Activated CD4-positive, CD25-positive, alpha-beta regulatory T cell treated with anti-CD3 and anti-CD28 coated beads, Interleukin-2, amount 50 U/mL, for 16 hours (primary cell): ENCODE results near the gene RGS10.
"Not testable (repeated sequence)": the region's sequence is repeated elsewhere in the genome, so short reads cannot be mapped to it uniquely, and the experiment has no call there.

Source experiments
- DNase-seq: peaks from one replicate; pipeline ENCODE4 v3.0.0-alpha.2; 2020; ENCODE audit warnings: low read depth, low spot score

The RGS10 gene

DNA sequence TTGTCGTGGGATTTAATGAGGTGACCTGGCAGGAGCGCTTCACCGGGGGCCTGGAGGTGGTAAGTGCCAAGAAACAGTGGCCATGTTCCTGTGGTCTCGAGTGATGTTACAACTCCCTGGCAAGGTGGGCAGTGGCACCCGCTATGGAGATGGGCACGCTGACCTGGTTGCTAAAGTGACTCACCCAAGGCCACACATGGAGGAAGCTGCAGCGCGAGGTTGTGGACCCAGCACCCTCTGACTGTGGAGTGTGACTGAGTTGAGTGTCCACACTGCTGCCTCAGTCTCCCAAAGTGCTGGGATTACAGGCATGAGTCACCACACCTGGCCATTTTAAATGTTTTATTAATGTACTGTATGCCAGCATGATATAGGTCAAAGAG lies 73.2 kb downstream of the RGS10 start:
- DNase-seq = no peak

DNA sequence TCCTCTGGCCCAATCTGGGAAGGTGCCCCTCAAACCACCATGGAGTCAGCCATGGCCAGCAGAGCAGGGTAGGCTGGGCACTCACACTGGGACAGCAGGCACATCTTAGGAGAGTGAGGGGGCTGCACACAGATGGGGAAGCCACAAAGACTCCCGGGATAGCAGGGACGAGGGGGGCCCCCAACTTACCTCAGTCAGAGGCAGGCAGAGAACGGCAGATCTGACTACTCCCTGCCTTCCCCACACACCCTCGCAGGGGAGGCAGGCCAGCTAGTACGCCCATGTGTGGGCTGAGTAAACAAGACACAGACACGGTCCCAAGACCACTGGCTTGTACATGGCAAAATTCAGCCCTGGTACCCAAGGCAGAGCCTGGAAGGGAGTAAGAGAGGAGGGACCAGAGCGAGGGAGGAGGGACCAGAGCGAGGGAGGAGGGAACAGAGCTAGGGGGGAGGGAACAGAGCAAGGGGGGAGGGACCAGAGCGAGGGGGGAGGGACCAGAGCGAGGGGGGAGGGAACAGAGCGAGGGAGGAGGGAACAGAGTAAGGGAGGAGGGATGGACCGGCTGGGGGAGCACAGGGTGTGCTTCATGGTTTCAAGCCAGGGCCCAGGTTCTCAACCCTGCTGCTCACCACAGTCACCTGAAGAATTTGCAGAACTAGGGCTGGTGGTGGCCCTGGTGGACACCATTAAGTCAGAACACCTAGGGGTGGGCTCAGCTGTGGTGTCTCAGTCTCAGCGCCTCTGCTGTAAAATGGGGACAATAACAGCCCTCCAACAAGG lies 73.8 kb downstream of the RGS10 start:
- DNase-seq = no peak

DNA sequence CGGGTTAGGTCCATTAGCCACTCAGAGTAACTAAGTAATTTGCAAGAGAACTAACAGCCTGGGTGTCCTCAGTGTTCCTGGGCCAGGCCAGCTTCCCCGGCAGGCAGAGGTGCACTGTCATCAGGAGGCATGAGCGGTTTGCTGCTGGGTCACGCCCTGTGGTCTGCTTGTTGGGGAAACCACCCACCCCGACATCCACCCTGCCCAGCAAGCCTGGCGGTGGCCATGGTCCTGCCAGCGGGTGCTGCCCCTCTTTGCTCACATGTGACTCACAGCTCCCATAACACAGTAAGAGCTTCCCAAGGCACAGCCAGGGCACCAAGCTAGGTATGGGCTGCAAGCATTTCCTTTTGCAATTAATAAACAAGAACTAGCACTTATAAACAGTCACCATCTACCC lies 75.9 kb downstream of the RGS10 start:
- no peak for DNase-seq

DNA sequence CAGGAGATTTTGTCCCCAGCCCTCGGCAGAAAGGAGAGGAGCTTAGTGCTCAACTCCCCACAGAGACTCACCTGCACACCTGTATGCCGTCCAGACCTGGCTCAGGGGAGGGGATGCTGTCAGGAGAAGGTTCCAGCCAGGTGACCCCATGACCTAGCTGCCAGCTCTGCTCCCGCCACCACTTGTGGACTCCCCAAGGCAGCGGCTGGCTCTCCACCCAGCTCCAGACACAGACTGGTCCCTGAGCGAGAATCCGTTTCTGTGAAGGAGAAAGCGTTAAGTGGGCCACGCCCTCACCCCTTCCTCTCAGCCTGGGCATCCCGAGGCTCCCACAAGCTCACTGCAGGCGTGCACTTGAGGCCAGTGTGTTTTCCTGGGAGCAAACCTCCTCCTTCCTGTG lies 76.4 kb downstream of the RGS10 start:
- no peak for DNase-seq

DNA sequence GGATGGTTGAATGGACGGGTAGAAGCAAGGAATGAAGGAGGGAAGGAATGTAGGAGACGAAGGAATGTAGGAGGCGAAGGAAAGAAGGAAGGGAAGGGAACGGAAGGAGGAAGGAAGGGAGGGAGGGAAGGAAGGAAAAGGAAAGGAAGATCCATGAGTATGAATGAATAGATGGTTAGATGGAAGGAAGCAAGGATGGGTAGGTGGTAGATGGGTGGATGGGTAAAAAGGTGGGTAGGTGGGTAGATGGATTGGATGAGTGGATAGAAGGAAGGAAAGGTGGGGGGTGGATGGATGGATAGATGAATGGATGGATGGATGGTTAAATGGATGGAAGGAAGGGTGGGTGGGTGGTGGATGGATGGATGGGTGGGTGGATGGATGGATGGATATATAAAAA lies 77.4 kb downstream of the RGS10 start:
- DNase-seq = no peak

DNA sequence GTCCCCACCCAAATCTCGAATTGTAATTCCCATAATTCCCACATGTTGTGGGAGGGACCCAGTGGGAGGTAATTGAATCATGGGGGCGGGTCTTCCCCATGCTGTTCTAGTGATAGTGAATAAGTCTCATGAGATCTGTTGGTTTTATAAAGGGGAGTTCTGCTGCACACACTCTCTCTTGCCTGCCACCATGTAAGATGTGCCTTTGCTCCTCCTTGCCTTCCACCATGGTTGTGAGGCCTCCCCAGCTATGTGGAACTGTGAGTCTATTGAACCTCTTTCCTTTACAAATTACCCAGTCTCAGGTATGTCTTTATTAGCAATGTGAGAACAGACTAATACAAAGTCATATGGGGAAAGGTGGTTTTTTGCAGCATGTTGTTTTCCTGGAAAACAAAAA lies 79.3 kb downstream of the RGS10 start:
- not testable (repeated sequence) for DNase-seq

DNA sequence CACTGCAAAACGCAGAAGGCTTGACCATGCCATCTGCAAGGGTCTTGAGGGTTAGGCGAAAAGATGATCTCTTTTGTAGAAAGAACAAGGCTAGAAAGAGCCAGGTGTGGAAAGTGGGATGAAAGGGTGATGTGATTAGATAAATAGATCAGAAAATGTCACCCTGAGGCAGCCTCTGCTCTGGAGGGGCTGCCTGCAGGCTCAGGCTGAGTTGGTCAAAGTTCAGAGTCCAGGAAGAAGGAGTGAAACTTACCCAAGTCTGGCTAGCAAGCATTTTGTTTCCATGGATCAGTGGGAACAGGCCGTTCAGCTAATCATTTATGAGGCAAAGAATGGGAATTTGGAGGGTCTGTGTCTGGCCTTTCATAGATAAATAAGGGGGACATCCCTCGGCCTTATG lies 79.7 kb downstream of the RGS10 start:
- DNase-seq = no peak

DNA sequence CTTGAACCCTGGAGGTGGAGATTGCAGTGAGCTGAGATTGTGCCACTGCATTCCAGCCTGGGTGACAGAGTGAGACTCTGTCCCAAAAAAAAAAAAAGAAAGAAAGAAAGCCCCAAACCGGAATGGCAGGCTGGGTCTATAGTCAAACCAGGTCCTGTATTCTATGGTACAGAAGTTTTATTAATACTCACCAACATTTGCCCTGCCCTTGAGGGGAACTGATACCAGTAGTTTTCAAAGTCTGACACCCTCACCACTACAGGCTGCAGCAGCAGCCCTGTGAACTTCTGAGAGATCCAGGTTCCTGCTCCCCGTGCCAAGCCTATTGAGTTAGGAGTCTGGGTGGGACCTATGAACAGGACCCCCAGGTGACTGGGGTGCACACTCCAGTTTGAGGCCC lies 80.6 kb downstream of the RGS10 start:
- DNase-seq = no peak

DNA sequence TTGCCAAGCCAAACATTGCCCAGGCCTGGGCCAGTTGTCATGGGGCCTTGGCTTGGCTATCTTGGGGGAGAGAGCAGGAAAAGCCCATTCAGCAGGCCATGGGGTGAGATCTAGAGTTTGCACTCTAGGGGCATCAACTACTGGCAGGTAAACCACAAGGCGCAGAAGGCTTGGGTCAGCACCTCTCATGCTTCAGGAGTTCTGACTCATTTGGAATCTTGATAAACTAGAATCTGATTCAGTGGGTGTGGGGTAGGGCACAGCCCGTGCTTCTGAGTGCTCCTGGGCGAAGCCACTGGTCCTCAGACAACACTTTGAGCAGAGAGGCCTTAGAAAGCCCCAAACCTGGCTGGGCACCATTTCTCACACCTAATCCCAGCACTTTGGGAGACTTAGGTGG lies 81.1 kb downstream of the RGS10 start:
- no peak for DNase-seq

DNA sequence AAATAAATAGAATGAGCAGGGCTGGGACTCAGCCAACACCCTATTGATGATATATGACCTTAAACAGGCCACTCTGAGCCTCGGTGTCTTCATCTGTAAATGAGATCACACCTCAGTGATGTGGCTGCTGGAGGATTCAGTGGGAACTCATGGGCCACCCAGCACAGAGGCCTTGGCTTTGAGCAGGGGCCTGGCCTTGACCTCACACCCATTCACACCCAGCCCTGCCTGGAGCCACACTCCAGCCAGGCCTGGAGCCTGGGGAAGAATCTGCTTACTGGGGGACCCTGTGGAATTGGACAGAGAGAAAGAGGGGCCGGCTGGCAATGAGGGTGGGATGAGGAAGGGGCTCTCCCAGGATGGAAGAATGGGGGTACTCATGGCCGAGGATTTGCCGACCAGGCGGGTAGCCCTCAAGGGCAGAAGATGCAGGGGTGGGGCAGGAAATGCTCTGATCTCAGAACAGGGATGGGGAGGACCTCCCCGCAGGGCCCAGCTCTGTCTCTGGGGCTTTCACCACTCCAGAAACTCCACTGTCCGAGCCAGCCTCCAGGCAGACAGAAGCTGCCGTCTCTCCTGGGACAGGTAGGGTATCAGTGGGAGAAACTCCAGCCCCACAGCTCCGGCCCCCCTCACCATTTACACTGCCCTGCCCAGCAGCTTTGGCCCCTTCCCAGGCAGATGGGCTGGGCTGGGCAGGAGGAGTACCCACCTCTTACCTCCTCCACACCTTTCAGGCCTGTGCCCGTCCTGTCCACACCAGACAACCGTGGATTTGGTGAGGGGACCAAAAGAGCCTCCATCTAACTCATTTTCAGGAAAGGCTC lies 81.9 kb downstream of the RGS10 start:
- no peak for DNase-seq

DNA sequence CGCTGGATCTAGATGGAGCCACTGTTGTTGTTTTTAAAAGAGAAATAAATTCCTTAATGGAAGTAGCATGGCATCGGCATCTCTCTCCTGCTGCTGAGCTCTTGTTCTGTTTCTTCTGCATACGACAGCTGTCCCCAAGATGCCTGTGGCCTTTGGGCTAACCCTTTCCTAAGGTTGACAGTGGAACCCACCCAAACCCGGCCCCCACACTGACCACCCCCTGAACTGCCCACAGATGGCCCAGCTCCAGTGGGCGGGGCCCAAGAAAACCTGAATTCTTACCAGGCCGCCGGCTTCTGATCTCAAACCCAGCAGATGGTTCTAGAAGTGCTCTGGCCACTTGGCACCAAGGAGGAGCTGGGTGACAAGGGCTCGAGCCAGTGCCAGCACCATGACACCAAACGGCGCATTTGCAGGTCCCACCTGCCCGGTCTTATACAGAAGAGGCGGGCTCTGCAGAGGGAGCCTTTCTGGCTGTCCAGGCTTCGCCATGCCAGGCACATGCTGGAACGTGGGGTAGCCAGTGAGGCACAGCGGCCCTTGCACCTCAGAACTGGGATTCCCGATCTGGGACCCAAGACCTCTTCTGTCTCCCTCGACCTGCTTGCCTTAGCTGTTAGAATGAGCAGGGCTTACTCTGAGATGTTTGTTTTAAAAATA lies 82.7 kb downstream of the RGS10 start:
- DNase-seq = no peak

DNA sequence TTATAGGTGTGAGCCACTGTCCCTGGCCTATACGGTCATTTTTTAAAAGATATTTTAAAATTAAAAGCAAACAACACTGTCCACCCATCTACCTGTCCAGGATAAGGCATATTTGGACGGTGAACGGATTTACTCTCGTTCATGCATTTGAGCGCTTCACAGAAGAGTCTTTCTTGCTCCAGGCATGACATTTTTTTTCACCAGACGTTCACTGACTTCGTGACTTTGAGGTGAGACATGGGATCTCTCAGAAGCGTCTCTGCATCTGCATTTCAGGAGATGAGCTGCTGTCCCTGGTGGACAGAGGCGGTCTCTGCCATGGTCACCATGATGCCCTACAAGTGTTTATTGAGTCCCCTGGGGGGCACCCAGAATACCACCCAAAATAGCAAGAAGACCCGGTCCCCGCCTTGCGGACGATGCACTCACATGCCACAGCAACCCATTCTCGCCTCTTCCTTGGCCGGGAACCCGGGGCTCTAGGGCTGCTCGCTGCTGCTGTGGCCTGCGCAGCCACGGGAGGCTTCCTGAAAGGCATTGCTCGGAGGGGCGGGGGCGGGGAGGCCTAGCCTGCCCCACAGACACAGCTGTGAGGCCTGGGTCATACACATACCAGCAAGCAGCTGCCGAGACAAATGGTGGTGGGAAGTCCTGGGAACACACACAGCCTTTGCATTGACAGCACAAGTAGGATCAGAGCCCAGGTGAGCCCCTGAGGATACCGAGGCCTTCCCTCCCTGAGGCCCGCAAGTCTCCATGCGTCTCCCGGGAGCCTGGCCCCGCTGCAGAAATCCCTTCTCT lies 84.4 kb downstream of the RGS10 start:
- no peak for DNase-seq

DNA sequence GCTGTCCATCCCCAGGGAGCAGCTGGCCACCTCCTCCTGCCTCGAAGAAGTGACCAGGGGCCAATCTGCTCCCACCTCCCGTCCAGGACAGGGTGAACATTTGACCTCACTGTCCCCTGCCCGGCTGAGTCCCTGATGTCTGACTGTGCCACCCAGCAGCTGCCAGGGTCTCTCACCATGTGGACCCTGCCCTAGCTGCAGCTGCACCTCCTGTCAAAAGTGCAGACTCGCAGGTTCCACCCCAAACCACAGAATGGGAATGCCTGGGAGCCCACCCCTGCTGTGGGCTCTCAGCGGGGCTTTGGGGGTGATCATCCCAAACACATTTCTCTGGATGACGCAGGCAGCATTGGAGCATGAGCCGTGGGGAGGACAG lies 86.1 kb downstream of the RGS10 start:
- DNase-seq = no peak

DNA sequence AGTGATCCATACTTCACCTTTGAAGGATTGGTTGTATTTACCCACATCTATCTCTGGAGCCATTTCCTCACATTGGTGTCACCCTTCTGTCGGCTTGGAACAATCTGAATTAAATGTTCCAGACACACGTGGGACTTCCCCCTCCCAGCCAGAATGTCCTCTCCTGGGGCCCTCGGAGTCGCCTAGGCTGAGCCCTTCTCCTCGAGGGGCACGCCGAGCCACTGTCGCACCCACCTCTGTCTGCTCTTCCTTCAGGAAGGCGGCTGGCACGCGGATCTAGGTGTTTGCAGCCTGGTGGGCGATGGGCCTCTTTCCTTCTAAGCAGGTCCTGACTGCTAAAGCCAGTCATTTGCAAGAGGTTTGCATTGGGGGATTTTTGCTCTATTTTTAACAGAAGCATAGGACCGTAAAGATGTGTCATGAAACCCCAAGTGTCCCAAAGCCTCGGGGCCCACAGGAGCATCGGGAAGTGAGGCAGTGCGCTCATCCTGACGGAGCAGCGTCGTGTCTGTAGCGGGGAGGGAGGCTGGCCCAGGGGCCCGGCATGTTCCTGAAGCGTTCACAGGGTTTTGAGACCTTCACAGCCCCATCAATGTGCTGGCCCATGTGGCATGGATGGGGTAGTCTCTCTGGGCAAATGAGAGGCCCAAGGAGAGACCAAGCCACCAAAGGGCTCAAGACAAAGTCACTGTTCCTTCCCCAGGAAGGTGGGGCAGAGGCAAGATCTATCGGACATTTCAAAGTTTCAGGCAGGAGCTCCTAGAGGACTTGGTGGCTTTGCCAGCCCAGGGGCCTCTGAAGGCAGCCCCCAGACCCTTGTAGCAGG lies 86.7 kb downstream of the RGS10 start:
- no peak for DNase-seq

DNA sequence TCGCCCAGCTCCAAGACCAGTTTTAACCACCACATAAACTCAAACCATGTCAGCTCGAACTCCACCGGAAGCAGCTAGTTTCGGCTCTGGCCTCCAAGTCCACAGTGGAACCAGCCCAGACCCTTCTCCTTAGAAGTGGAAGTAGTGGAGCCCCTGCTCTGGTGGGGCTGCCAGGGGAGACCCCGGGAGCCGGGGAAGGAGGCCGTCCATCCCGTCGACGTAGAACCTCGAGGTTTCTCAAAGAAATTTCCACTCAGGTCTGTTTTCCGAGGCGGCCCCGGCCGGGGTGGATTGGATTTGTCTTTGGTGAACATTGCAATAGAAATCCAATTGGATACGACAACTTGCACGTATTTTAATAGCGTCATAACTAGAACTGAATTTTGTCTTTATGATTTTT lies 87.5 kb downstream of the RGS10 start:
- DNase-seq = no peak

DNA sequence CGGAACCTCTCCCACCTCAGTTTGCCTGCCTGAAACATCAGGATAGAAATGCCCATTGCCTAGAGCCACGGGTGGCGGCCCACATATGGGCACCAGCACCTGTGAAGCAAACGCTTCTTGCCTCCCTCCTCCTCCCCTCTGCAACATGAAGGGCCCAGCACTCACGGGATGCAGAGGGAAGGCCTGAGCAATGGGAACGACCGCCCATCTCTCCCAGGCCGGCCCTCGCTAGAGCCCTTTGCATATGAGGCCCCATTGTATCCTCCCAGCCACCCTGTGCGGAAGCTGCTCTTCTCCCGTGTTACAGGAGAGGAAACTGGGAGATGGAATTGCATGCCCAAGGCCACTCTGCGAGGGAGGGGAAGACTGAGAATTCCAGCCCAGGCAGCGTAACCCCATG lies 88.2 kb downstream of the RGS10 start:
- no peak for DNase-seq

DNA sequence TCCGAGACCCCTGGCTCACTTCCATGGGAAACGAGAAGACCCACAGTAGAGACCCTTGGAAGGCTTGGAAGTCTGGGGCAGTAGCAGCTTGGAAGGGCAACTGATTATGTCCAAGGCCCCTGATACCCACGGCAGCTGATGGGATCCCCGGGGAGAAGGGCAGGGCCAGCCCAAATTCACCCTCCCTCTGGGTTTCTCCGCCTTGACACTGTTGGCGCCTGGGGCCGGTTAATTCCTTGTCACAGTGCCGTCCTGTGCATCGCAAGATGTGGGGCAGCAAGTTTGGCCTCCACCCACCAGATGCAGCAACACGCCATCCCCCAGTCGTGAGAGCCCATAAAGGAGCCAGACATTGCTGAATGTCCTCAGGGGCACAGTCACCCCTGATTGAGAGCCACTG lies 89.2 kb downstream of the RGS10 start:
- no peak for DNase-seq

DNA sequence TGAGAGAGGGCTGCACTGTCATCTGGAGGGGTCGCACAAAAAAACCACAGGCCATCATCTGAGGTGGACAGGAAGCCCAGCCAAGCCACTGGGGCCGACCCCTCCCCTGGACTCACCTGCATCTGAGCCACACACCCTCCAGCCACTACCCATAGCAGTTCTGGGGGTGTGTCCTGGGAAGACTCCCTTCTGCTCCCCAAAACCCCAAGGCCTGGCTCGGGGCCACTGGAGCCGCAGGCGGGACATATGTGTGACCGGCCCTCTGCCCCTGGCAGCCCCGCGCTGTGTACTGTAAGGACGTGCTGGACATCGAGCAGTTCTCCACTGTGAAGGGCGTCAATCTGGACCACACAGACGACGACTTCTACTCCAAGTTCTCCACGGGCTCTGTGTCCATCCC lies 90.1 kb downstream of the RGS10 start:
- DNase-seq = no peak

DNA sequence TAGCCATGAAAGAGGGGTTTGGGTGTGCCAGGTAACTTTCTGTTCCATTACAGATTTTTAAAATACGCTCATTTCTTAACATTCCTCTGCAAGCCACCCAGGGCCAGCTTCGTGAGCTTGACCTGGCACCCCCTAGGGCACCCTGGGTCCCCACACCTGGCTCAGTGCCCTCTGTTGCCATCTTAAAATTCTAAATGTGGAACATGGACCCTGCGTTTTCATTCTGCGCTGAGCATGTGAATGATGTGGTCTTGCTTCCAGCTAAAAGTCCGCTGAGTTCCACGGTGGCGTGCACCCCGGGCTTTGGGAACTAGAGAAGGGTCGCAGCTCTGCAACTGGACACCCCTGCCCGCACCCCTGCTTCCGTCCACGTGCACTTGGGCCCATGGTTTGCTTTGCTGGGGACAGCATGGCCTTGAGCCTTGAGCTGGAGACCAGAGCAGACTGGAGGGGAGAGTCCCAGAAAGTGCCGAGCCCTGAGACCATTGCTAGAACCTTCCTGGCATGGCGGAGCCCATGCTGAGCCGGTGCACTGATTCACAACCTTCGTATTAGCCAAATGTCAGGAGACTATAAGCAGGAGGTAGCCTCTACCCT lies 91.1 kb downstream of the RGS10 start:
- DNase-seq = no peak

DNA sequence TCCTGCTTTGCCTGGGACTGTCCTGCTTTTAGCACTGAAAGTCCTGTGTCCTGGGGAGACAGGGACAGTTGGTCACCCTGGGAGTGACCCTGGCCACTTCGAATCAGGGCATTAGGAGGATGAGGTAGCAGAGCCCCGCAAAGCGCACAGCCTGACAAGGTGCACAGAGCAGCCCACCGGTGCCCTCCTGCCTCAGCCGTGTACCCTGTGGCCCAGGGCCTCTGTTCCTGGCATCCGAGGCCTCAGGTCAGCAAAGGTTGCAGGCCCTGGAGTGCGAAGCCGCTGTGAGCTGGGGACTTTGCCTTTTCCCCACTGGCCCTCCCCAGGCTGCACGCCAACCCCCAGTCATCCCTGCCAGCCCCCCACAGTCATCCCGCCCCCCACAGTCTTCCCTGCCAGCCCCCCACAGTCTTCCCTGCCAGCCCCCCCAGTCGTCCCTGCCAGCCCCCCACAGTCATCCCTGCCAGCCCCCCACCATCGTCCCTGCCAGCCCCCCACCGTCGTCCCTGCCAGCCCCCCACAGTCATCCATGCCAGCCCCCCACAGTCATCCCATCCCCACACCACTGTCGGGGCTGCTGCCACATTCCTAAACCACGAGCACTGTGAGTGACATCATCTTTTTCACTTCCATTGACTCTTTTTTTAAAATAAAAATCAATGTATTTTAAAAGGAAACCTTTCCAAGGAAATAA lies 91.8 kb downstream of the RGS10 start:
- DNase-seq = no peak
